H1 (cell line): Measurements from ENCODE around the gene ADRA2C. TPM values are rescaled to one million over a fixed set of nuclear protein-coding genes. Genes with fewer than 3 reads are reported as not detected.

Experiments
- CTCF ChIA-PET: fragments of 300-600 bp; sonication (Branson Sonifier 250); formaldehyde crosslinking; loops from one replicate; lab custom pipeline; 2021; ENCODE audit not compliant: partially characterized antibody; lab: Charles Lee
- POLR2A ChIA-PET: fragments of 300-600 bp; sonication (Branson Sonifier 250); formaldehyde crosslinking; loops from one replicate; lab custom pipeline; 2021; ENCODE audit warnings: inconsistent platforms; ENCODE audit not compliant: partially characterized antibody; lab: Charles Lee
- DNase-seq, 2 experiments: peaks; one replicate each; pipeline versions ENCODE4 v3.0.0 to v3.0.0-alpha.2; 2010 to 2022; ENCODE audit warnings: low spot score in 2 of 2, low read depth in 1 of 2, mixed read lengths in 1 of 2
- FAIRE-seq: peaks from 2 replicates; lab custom pipeline; 2011; peaks lifted over from hg19 to GRCh38; lab: Jason Lieb, UNC
- H2AFZ ChIP-seq: 2 replicates; pipeline ENCODE4 v1.8.1; 2012; ENCODE audit warnings: low read length, inconsistent platforms
- H2AK5ac ChIP-seq: 2 replicates; pipeline ENCODE4 v1.6.1; 2013; ENCODE audit warnings: low read depth, low read length
- H2BK120ac ChIP-seq: replicated peaks from 2 replicates; pipeline ENCODE3; 2013; ENCODE audit warnings: low read depth, low read length, inconsistent platforms
- H2BK12ac ChIP-seq: 2 replicates; pipeline ENCODE4 v1.6.1; 2013; ENCODE audit warnings: low read depth, low read length
- H2BK15ac ChIP-seq: 2 replicates; pipeline ENCODE4 v1.6.1; 2013; ENCODE audit warnings: low read length
- H2BK20ac ChIP-seq: 2 replicates; pipeline ENCODE4 v1.6.1; 2013; ENCODE audit warnings: low read length
- H2BK5ac ChIP-seq: 2 replicates; pipeline ENCODE4 v1.6.1; 2013; ENCODE audit warnings: low read depth, low read length
- H3K14ac ChIP-seq: 2 replicates; pipeline ENCODE4 v1.6.1; 2013; ENCODE audit warnings: inconsistent platforms; ENCODE audit not compliant: insufficient read length
- H3K18ac ChIP-seq: 2 replicates; pipeline ENCODE4 v1.6.1; 2013; ENCODE audit warnings: low read length; ENCODE audit errors: extremely low read depth
- H3K23ac ChIP-seq: 2 replicates; pipeline ENCODE4 v1.6.1; 2013; ENCODE audit warnings: inconsistent platforms; ENCODE audit not compliant: insufficient read length
- H3K23me2 ChIP-seq: 2 replicates; pipeline ENCODE4 v1.6.1; 2013; ENCODE audit warnings: low read depth, low read length
- H3K27ac ChIP-seq: 2 replicates; pipeline ENCODE4 v1.6.1; 2011; ENCODE audit warnings: low read depth, low read length, inconsistent platforms
- H3K27me3 ChIP-seq, 4 experiments: replicated peaks in 1 of 4; 1 replicate in 1 of 4; 2 replicates in 3 of 4; pipeline versions ENCODE4 v1.6.1 to v1.8.1; 2011 to 2013; ENCODE audit warnings: low read length in 3 of 4, mild to moderate bottlenecking in 3 of 4, inconsistent platforms in 2 of 4, mixed read lengths in 2 of 4, moderate library complexity in 1 of 4; ENCODE audit not compliant: control insufficient read depth in 3 of 4, insufficient read depth in 3 of 4; ENCODE audit errors: extremely low read depth in 1 of 4
- H3K36me3 ChIP-seq, 4 experiments: 2 replicates each; pipeline versions ENCODE4 v1.6.1 to v1.8.1; 2011 to 2013; ENCODE audit warnings: mild to moderate bottlenecking in 4 of 4, low read length in 3 of 4, moderate library complexity in 2 of 4, control low read depth in 1 of 4, inconsistent platforms in 1 of 4; ENCODE audit not compliant: insufficient read depth in 4 of 4, control insufficient read depth in 2 of 4
- H3K4ac ChIP-seq: replicated peaks from 2 replicates; pipeline ENCODE3; 2013; ENCODE audit warnings: low read length, low read depth, mixed read lengths, inconsistent platforms; ENCODE audit not compliant: insufficient read length
- H3K4me1 ChIP-seq, 4 experiments: replicated peaks in 1 of 4; 1 replicate in 1 of 4; 2 replicates in 3 of 4; pipeline versions ENCODE4 v1.6.1 to v1.8.1; 2011 to 2013; ENCODE audit warnings: low read length in 3 of 4, inconsistent platforms in 2 of 4, mixed read lengths in 1 of 4; ENCODE audit not compliant: insufficient read depth in 4 of 4, control insufficient read depth in 3 of 4
- H3K4me2 ChIP-seq, 2 experiments: 2 replicates each; pipeline versions ENCODE4 v1.6.1 to v1.8.1; 2011 to 2013; ENCODE audit warnings: low read depth in 2 of 2, low read length in 2 of 2, control low read depth in 1 of 2, inconsistent platforms in 1 of 2, mild to moderate bottlenecking in 1 of 2; ENCODE audit not compliant: insufficient read depth in 1 of 2
- H3K4me3 ChIP-seq, 4 experiments: fragments of 200-600, 300-600 bp in 1 of 4; sonication (generic), shearing (Covaris generic), sonication (Bioruptor Twin) in 1 of 4; 2 replicates each; pipeline versions ENCODE4 v1.5.1 to v1.8.1; 2011 to 2016; ENCODE audit warnings: low read length in 4 of 4, low read depth in 3 of 4, control low read depth in 2 of 4, inconsistent platforms in 2 of 4, mild to moderate bottlenecking in 2 of 4, mixed read lengths in 1 of 4, moderate library complexity in 1 of 4; ENCODE audit not compliant: insufficient read depth in 2 of 4; ENCODE audit errors: extremely low read depth in 1 of 4
- H3K56ac ChIP-seq: replicated peaks from 2 replicates; pipeline ENCODE3; 2013; ENCODE audit warnings: low read depth, mild to moderate bottlenecking, mixed read lengths, low read length, inconsistent platforms; ENCODE audit not compliant: insufficient read length
- H3K79me1 ChIP-seq: 2 replicates; pipeline ENCODE4 v1.6.1; 2013; ENCODE audit warnings: low read depth, low read length, control low read depth
- H3K79me2 ChIP-seq, 2 experiments: 2 replicates each; pipeline versions ENCODE4 v1.6.1 to v1.8.1; 2012 to 2013; ENCODE audit warnings: low read length in 2 of 2, mild to moderate bottlenecking in 2 of 2, inconsistent platforms in 1 of 2; ENCODE audit not compliant: insufficient read depth in 2 of 2, control insufficient read depth in 1 of 2
- H3K9ac ChIP-seq, 4 experiments: replicated peaks in 1 of 4; 1 replicate in 1 of 4; 2 replicates in 3 of 4; pipeline versions ENCODE4 v1.6.1 to v1.8.1; 2011 to 2013; ENCODE audit warnings: low read depth in 3 of 4, low read length in 3 of 4, control low read depth in 2 of 4, mild to moderate bottlenecking in 2 of 4, moderate library complexity in 2 of 4, inconsistent platforms in 1 of 4; ENCODE audit errors: extremely low read depth in 1 of 4
- H3K9me3 ChIP-seq, 2 experiments: 2 replicates each; pipeline versions ENCODE4 v1.6.1 to v1.8.1; 2012 to 2013; ENCODE audit warnings: mild to moderate bottlenecking in 2 of 2, moderate library complexity in 2 of 2, control low read depth in 1 of 2, inconsistent platforms in 1 of 2, low read depth in 1 of 2, low read length in 1 of 2, mixed read lengths in 1 of 2; ENCODE audit not compliant: insufficient read depth in 2 of 2
- H4K20me1 ChIP-seq, 2 experiments: replicated peaks in 1 of 2; 2 replicates each; pipeline versions ENCODE3 to v1.8.1; 2011 to 2013; ENCODE audit warnings: inconsistent platforms in 2 of 2, low read length in 2 of 2, mild to moderate bottlenecking in 1 of 2; ENCODE audit not compliant: insufficient read depth in 2 of 2, control insufficient read depth in 1 of 2
- H4K5ac ChIP-seq: 2 replicates; pipeline ENCODE4 v1.6.1; 2013; ENCODE audit warnings: low read length, low read depth, mixed read lengths, inconsistent platforms; ENCODE audit not compliant: insufficient read length
- H4K8ac ChIP-seq: 2 replicates; pipeline ENCODE4 v1.8.0; 2013; ENCODE audit warnings: mild to moderate bottlenecking, moderate library complexity, low read length, inconsistent platforms; ENCODE audit not compliant: insufficient read depth; ENCODE audit errors: extremely low read depth
- H4K91ac ChIP-seq: replicated peaks from 2 replicates; pipeline ENCODE3; 2013; ENCODE audit warnings: low read length, mixed read lengths, inconsistent platforms; ENCODE audit not compliant: insufficient read length
- CEBPB ChIP-seq: IDR thresholded peaks from 2 replicates; pipeline ENCODE4 v1.6.1; 2012; ENCODE audit warnings: low read depth, low read length
- MAX ChIP-seq: IDR thresholded peaks from 2 replicates; pipeline ENCODE4 v1.6.1; 2012; ENCODE audit warnings: inconsistent platforms
- WGBS, 2 experiments: shearing (Covaris generic) in 1 of 2; methylation state at CpG; one replicate each; pipeline versions ENCODE4 v1.1.6 to v1.1.7; 2013 to 2015; ENCODE audit warnings: low lambda C conversion rate in 2 of 2, mixed read lengths in 2 of 2, inconsistent platforms in 1 of 2, low coverage in 1 of 2, missing lambda C conversion rate in 1 of 2; ENCODE audit not compliant: insufficient replicate concordance in 2 of 2, insufficient coverage in 1 of 2, insufficient read length in 1 of 2; ENCODE audit errors: extremely low coverage in 1 of 2, missing lambda C conversion rate in 1 of 2; 5-methylcytosine and 5-hydroxymethylcytosine counted together
- polyA plus RNA-seq, 7 experiments: library from polyadenylated mRNA; depleted of rRNA in 3 of 7; stranded (reverse) in 5 of 7; unstranded in 2 of 7; fragments of >200 nt in 5 of 7; fragments of 200-250 nt in 2 of 7; gene quantifications; 1 replicate in 5 of 7; 2 replicates in 1 of 7; 4 replicates in 1 of 7; pipeline versions ENCODE4 v1.2.1 to v1.2.3, GENCODE V29; 2011 to 2013; ENCODE audit warnings: missing spikeins in 2 of 7, mixed read lengths in 2 of 7
- total RNA-seq: library from RNA; stranded (reverse); fragmentation: NEBNext Ultra II Directional; extraction: Animal tissue kit (Norgen Biotek cat#: 25700); gene quantifications from 2 replicates; pipeline ENCODE4 v1.2.1, GENCODE V29; 2021

The ADRA2C gene
- total and polyA plus RNA-seq, 2 of the 8 experiments (the other 6 are each of a cell fraction or from before 2014, with no cell fraction given) = 14.6 to 14.8 TPM

GRCh38 chr4:3807822-3808496 is 41.8 kb downstream of the ADRA2C start:
- FAIRE-seq = no peak
- H3K4me2 ChIP-seq = peak overlapping the region in 1 of 2 experiments; percentile 46; a peak in 3 of 4 replicates

More at GRCh38 chr4:3807822-3808496, 41.8 kb downstream of the ADRA2C start:
- no peak for DNase-seq
- Histone ChIP-seq H3K23me2 (0 out of 2 replicates have a peak, but pooled peaks cover 1% of the 10 kb centered on the region), H3K4me3 (peak overlapping the region in 2 of 4 experiments; percentile 2 to 18; a peak in 2 of 8 replicates), H3K9ac (no peak overlapping the region; a peak in 2 of 7 replicates), H3K27ac (no peak overlapping the region), H4K20me1 (no peaks in the 10 kb centered on the region), H3K4me1 (peaks cover 0 to 7% (median 5%) of the 10 kb centered on the region in 4 experiments; a peak in 6 of 7 replicates), H2AFZ (no peak overlapping the region), H3K4ac (no peak overlapping the region), H3K36me3 (no peaks in the 10 kb centered on the region), H3K79me1 (no peaks in the 10 kb centered on the region), H3K18ac (no peak overlapping the region), H2BK15ac (no peak overlapping the region), H4K8ac (no peak overlapping the region), H2BK12ac (no peak overlapping the region), H4K91ac (no peak overlapping the region), H2AK5ac (no peak overlapping the region), H3K79me2 (no peaks in the 10 kb centered on the region), H2BK5ac (no peak overlapping the region), H2BK20ac (no peak overlapping the region), H3K56ac (no peak overlapping the region), H3K23ac (no peak overlapping the region), H3K9me3 (no peaks in the 10 kb centered on the region; a peak in 1 of 4 replicates), H3K27me3 (peaks cover 0 to 3% (median 1%) of the 10 kb centered on the region in 4 experiments; a peak in 1 of 7 replicates), H4K5ac (no peak overlapping the region), H2BK120ac (no peak overlapping the region), H3K14ac (no peak overlapping the region)
- POLR2A ChIA-PET = no interaction called here
- CTCF ChIA-PET = interaction anchor here (0.7 to 4.0 kb wide), 7 partner anchors 11 to 134 kb away, joined by 3 to 17 read pairs (median 3); no protein-coding TSS in a partner anchor
- no peak for TF ChIP-seq CEBPB
- 0 out of 2 replicates have a peak, but pooled peaks have one; percentile 20 for TF ChIP-seq MAX
- 44% methylated on average over 14 of the region's 14 CpGs; no CpG with 5 or more reads in 1 of the 2 experiments for WGBS, 2 experiments
